Sigmoid colon (tissue), 3 donors: ENCODE results near the gene USP28.

Experiments
- CTCF ChIP-seq, 4 experiments: fragments of 450-650 bp in 3 of 4; fragments of 200-600 bp in 1 of 4; IDR thresholded peaks; one replicate each; pipeline ENCODE4 v1.5.1; 2016 to 2019; ENCODE audit warnings: antibody characterized with exemption in 4 of 4, mild to moderate bottlenecking in 3 of 4, moderate library complexity in 2 of 4
- POLR2A ChIP-seq, 2 donors: fragments of 450-650 bp; IDR thresholded peaks; one replicate each; pipeline ENCODE4 v1.6.1; 2016; ENCODE audit warnings: antibody characterized with exemption in 2 of 2, mild to moderate bottlenecking in 2 of 2, moderate library complexity in 2 of 2

- TF ChIP-seq POLR2A (IDR thresholded peaks at IDR 0.05) (no peak), CTCF (IDR thresholded peaks at IDR 0.05) (peak; percentile 18 to 64 (median 52))
Measured at GRCh38 chr11:113796663-113797259, 78.6 kb downstream of the USP28 start.
